HG02943 (cell line): ENCODE data around the gene BTG2.

Experiments used
- ATAC-seq: cut with Tn5 transposase; IDR thresholded peaks from one replicate; pipeline ENCODE4 v1.9.1; 2021; ENCODE audit warnings: mild to moderate bottlenecking, low read depth, moderate library complexity; ENCODE audit not compliant: unreplicated experiment

The BTG2 gene

DNA sequence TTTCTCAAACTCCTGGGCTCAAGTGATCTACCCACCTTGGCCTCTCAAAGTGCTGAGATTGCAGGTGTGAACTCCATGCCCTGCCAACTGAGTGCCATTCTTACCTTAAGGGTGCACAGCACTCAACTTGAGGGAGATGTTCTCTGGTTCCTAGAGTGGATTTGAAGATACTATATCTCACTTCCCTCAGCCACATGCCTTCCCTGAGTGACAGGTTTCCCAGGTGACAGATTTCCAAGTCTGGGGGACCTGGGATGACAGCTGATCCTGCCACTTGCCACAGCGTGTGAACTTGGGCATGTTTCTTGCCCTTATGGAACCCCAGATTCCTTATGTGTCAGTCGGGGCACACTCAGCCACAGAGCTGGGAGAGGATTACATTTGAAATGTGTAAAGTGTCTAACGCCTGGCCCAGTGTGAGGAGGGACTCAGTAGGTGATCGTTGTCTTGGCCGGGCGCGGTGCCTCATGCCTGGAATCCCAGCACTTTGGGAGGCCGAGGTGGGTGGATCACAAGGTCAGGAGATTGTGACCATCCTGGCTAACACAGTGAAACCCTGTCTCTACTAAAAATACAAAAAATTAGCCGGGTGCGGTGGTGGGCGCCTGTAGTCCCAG lies 29.6 kb upstream of the BTG2 start:
- no peak for ATAC-seq

DNA sequence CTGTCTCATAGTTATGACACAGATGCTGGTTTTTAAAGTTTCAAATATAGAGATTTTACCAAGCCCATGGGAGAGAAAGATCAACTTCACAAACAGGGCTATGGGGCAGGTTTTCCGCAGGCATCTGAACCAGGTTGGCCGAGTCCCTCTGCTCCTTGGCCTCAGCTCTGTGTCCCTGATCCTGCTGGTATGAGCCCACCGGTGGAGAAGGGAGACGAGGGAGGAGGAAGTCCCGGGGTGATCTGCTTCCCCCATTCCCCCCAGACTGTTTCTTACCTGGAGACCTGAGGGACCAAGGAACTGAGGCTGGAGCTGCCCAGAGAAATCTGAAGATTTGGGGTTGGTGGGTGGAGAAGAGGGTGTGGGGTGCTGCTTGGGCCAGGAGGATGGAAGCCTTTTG lies 28.9 kb upstream of the BTG2 start:
- ATAC-seq: no peak

DNA sequence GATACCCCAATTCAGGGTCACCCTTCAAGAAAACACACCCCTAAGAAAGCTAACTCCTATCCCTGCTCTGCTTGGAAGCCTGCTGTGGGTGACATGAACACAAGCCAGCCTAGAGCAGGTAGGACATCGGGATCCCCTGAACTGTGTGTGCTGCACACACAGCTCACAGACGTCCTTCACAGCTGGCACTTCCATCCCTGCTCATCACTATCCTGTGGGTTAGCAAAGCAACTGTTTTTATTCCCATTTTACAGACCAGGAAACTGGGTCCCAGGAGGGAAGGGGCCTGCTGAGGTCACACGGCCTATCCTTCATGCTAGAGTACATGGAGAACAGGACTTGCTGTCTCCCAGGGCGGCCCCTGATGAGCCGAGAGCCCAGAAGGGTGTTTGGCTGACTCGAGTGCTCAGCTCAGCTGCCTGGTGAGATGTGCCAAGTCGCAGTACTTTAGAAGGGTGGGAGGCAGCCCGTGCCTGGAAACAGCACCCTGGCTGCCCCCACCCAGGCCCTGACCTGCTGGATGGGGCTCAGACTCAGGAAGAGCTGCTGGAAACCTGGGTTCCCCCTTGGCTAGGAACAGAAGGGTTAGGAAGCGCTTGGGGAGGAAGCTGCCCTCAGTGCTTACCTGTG lies 28.3 kb upstream of the BTG2 start:
- no peak for ATAC-seq

DNA sequence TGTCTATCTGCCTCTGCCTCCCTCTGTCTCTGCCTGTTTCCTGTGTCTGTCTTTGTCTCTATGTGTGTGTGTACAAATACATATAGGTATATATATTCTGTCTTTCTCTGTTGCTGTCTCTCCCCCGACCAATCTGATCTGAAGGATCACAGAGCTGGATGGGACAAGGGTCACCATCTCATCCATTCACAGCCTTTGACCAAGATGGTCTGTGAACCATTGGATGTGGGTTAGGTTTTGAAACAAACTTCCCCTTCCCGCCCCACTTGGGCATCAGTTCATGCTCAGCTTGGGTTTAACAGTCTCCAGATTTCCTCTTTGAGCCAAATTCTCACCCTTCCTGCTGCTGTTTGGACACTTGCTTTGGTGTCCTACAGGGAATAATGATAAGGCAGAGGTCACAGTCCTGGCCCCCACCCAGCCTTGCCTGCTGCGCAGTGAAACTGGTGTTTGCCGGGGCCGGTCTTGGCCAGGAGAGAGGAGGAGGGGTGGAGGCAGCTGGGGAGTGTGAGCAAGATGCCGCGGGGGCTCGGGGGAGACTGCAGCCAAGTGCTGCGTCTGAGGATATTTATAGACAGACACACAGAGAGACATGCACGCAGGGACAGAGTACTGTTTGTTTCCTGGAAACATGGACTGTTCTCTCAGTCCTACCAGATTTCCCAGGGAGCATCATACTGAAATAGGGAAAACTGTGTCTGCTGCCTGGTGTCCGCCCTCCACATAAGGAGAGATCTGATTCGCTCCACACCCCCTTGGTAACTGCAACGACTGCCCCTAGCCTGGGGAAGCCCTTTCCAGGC lies 27.0 kb upstream of the BTG2 start:
- ATAC-seq: no peak

DNA sequence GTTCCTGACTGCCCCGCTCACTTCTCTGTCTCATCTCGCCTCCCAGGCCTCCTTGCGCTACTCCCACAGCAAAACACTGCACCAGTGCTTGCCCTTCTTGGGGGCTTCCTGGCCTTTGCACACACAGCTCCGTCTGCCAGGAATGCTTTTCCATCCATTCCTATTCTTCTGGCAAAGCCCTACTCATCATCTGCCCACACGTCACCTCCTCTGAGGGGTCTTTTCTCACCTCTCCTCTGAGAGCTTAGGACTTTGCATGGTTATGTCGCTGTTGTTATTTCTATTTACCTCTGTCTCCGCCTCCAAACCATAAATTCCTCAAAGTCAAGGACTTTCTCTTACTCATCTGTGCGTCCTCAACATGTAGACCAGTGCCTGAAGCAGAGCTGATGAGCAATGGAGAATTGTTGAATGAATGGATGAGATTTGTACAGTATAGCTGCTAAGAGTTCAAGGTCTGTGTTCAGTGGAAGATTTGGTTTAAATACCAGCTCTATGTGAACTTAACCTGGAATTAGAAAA lies 26.4 kb upstream of the BTG2 start:
- ATAC-seq: no peak

DNA sequence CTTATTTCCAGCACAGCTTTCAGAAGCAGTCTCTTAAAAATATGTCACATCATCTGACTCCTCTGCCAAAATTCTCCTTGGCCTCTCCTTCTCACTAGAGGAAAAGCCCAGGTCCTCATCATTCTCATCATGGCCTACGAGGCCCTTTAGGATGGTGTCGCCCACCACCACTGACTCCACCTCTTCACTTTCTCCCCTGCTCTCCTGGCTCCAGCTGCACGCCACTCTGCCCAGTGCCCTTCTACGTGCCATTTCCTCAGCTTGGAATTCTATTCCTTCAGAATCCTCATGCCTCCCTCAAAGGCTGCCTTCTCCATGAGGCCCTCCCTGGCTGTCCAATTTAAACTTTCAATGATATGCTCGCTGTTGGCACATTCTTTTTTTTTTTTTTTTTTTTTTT lies 25.3 kb upstream of the BTG2 start:
- ATAC-seq: no peak

DNA sequence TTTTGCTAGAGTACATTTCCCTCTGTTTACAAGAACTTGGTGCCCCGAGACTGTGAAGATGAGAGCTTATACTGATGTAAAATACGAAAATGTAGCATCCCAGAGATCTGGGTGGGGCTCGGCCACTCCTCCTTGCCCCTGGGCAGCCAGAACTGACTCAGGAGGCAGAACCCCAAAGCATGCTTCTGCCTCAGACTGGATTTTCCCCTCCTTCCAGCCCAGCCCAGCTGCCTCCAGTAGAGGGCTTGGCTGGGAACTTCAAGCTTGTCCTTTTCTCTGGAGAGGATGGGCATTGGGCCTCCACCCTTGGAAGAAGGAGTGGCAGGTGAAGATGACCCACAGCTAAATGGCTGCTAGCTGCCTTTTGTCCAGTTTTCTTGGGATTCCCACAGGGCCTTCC lies 24.3 kb upstream of the BTG2 start:
- no peak for ATAC-seq

DNA sequence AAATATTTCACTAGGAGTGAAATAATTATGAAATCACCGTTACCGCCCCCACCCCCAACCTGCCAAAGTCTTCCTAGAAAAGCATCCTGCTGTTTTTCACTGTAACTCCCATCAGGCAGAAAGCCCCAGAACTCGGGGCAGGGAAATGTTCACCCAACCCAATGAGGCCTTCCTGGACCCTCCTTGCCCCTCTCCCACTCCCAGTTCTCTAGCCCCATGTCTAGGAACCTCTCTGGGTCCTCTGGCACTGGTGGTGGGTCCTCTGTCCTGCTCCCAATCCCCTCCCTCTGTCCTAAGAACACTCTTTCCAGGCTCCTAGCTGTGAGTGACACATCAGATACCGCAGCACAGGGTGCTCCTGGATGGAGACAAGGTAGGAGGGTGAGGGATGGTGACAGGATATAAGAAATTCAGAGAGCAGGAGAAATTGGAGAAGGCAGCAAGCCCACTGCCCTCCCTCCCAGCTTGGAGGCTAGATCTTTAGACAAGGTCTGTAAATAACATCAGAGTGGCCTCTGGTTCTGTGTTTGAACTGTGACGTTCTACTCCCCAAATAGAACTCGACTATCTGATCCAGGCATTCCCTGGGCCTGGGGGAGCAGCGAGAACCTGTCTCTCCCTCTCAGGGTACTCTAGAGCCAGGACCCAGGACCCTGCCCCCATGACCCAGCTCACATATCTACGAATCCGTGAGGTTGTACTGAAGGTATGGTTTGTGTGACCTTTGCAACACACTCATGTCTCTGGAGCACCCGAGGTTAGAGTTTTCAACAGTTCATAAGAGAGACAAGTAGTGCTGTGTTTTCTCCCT lies 23.3 kb upstream of the BTG2 start:
- no peak for ATAC-seq

DNA sequence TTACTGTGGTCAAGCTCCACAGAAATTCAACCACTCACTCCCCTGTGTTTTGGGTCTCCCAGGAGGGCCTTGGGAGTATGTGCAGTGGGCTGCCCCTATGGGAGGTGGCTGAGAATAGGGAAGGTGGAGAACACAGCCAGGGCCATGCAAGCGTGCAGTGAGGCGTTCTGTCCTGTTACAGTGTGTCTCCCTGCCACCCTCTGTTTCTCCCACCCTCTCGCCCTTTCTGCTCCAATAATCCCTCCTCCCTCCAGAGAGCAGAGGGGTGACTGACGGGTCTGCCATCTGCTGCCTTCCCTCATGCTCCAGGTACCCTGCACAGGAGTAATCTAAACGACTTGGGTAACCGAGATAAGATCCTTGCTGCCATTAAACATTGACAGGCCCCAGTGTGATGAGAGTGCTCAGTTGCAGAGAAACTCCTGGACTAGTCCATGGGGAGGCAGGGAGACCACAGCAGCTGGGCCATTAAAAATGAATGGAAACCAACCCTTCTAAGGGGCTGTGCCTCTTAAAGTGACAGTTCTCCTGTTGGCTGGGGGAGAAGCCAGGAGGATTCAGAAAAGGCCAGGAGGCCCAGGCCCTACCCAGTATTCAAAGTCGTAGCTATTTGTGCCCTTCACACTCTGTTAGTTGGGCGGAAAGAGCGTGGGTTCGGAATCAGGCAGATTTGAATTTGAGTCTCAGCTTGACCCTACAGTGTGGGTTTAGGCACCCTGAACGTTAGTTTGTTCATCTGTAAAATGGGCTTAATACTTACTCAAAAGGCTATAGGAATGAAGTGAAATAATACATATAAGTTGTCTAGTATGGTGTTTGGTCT lies 22.4 kb upstream of the BTG2 start:
- no peak for ATAC-seq

DNA sequence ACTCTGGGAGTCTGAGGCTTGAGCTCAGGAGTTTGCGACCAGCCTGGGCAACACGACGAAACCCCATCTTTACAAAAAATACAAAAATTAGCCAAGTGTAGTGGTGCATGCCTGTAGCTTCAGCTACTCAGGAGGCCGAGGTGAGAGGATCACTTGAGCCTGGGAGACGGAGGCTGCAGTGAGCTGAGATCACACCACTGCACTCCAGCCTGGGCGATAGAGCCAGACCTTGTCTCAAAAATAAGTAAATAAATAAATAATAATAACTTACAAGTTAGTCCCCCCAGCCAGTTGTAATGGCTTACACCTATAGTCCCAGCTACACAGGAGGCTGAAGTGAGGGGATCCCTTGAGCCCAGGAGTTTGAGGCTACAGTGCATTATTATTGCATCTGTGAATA lies 21.7 kb upstream of the BTG2 start:
- ATAC-seq: no peak

DNA sequence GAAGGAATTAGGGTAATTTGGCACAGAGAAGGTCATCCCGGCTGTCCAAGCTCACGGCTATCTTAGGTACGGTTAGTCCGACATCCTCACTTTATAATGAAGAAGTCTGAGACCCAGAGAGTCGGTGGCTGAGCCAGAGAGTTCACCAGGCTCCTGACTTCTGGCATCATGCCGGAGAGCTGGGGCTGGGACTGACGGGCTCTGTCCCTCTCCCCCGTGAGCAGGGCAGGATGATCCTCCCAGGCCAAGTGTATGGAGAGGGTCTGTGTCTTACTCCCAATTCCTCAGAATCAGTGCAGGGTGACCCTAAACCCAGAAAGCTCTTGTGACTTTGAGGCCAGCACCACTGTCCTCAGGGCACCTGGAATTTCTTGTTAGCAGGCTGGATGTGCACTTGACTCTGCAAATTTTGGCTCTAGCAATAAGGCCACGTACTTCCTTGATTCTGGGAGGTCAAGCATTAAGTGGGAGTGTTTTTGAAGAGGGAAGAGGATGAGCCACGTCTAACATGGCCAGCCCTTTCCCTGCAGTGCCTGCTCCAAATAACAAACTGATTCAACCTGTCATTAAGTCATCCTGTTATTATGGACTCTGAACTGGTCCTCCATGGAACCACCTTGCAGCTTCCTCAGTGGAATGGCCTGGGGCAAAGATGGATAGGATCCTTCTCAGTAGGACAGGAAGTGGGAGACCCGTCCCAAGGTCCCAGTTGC lies 20.8 kb upstream of the BTG2 start:
- ATAC-seq: no peak

DNA sequence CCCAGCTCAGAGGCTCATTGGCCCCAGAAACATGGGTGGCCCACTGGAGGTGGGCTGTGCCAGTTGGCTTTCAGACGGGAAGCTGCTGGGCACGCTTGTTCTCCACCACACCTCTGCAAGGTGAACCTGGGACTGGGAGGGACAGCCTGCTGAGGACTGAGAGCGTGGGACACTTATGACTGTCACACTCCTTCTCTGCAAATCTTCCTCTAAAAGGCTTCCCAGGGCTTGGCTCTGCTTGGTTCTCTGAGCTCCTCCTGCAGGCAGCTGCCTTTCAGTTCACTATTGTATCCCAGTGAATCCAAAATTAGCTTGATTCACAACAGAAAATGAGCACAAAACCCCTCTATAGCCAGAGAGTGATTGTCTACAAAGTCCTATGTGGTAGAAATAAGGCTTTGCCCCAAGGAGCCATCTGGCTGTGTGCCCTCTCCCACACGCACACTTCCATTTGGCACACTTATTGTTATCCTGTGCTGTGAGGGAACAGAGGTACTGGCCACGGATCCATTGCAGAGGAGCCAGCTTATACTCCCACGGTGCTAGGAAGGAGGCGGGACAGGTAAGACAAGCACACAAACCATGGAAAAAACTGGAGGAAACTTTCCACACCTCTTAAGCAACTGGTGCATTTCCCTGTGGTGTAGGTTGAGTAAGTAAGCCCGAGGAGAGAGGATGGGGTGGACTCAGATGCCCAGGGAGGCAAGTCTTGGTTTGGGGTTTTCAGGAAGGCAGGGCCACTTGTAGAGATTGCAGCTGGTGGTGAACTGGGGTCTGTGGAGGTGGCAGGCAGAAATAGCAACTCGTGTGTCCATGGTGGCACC lies 18.9 kb upstream of the BTG2 start:
- ATAC-seq: no peak

DNA sequence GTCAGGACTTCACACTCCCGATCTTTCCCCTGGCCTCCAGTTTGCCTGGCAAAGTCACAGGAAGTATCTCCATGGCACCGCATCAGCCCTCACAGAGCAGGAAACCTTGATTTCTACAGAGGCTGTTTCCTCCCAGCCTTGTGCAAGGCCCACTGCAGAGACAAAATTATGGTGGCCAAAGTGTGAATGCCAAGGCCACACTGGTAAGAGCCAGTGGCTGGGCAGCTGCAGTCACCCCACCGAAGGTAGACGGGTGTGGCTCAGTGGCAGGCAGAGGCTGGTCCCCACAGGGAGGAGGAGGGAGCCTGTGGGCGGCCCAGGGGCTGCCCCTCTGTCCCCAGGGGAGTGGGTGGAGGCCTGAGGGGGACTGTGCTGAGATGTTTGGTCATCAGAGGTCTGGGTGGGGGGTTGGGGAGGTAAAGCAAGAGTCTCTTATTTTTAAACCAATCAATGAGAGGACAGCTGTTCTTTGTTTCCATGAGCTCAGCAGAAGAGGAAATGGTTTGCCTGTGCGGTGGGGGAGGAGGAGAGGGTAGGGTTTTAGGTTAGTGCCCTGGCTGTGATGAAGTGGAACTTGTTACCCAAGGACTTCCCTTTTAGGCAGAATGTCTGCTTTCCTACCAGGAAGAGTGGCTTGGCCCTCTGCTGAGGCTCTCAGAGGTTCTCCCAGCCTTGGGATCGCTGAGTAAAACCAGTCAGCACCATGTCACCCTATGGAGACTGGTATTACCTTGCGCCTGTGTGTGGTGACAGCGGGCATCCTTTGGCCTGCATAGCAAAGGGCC lies 18.0 kb upstream of the BTG2 start:
- ATAC-seq: peak; percentile 45

DNA sequence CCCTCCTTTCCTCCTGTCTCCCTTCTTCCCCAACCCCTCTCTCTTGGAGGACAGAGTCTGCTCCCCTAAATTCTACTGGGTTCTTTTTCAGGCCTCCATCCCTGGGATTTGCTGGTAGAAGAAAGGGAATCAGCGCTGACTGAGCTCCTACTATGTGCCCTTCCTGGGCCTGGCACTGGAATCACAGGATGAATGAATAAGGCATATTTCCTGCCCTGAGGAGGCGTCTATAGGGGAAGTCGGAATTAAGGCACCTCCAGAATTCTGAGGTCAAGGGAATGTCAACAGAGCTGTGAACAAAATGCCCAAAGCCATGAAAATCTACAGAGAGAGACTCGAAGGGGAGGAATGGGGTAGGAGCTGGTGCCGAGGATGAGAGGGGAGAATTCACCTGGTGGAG lies 17.4 kb upstream of the BTG2 start:
- no peak for ATAC-seq

DNA sequence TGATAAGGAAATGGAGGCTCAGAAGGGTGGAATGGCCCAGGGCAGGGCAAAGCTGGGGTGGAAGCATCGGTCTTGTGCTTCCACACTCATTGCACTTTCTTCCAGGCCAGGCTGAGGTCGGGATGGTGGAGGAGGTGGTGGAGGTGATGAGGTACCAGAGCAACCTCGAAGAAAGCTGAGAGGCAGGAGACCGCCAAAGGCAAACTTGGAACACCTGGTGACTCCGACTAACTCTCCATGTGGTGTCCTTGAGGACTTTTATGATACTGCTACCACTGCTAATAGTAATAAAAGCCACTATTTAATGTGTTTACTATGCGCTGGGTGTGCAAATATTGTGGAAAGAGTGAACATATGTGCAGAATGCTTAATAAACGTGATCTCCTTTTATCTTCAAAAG lies 16.9 kb upstream of the BTG2 start:
- no peak for ATAC-seq

DNA sequence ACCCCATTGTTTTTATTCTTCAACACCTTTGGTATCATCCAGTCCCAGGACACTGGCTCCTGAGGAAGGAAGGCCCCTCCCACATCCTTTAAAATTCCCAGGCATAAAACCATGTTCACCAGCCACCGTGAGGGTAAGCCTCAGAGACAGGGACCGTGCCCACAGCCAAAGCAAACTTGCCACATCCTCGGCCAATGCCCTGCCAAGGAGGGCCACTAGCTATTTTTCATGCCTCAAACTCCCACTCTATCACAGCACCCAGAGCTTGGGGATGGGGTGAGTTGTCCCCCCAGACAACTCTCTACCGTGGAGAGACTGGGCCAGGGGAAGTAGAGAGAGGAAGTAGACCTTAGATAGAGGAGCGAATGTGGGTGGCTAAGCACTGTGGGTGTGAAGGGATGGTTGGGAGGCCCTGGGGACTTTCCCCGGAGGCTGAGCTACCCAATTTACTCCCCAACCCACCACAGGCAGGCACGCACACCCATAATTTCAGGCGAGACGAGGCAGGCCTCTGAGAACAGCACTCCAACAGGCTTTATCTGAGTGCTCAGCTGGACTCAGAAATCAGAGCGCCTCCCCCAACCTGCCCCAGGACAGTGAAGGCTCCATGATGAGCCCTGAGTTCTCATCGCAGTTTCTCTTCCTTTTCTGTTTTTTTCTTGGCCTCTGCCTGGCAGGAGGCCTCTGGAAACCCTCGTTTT lies 15.9 kb upstream of the BTG2 start:
- ATAC-seq: peak; percentile 46

DNA sequence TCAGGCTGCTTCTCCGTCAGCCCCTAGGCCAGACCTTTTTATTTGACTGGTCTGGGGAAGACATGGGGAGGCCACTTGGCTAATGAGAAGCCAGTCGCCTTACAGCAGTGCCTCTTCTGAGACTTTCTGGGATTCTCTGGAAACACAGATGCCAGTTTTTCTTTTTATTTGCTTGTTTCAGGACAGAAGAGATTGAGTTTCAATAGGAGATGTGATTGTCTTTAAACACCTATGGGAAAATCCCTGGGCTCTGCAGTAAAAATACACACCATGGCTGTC lies 15.4 kb upstream of the BTG2 start:
- ATAC-seq: no peak
